ENCODE measurements around the gene VPS4B. TPM values are rescaled to one million over a fixed set of nuclear protein-coding genes. Genes with fewer than 3 reads are reported as not detected.
A peak's percentile ranks its signal among the peaks of the same experiment; 100 is the strongest.

Gene VPS4B
- total RNA-seq, 1 experiment from 2014 or later = 60.2 TPM

DNA sequence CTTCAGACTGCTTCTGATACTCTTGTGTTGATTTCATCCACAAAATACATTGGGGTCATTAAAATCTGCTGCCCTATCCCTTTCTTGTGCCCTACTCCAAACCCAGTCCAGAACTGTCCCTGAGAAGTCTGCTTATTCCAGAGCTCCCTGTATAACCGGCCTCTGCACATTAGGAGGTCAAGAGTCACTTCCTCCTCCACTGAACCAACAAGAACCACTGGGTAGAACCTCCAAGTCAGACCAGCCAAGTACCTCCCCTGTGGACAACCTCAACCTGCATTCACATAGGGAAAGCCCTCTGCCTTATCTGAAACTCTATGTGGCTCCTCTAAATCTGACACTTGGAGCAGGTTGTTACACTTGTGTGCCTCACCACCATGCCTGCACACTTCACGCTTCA is 77.4 kb downstream of the VPS4B start:
- no peak overlapping the region for H3K56ac ChIP-seq (ENCODE audit: insufficient read length, low read depth, low read length)
- no peak overlapping the region for H3K18ac ChIP-seq (ENCODE audit: insufficient read length, low read depth, low read length)
- Mint-ChIP-seq H3K9me3 (no peaks in the 10 kb centered on the region), H3K36me3 (ENCODE audit: insufficient read depth in 1 of 3, low read depth in 3 of 3) (peaks cover 20 to 80% (median 62%) of the 10 kb centered on the region in 3 experiments; a peak in 6 of 7 replicates), H3K27ac (peak overlapping the region in 2 of 3 experiments; percentile 68 to 81; a peak in 4 of 7 replicates), H3K4me1 (peaks cover 12 to 15% of the 10 kb centered on the region in 2 experiments), H3K27me3 (ENCODE audit: low read depth) (no peaks in the 10 kb centered on the region), H3K4me3 (no peak overlapping the region)
- no peaks in the 10 kb centered on the region for H3K9me3 ChIP-seq (ENCODE audit: control insufficient read depth, low read depth, low read length)
- H2BK5ac ChIP-seq (ENCODE audit: insufficient read length, low read length) = no peak overlapping the region
- H4K8ac ChIP-seq (replicated peaks; ENCODE audit: insufficient read length, low read depth, low read length) = no peak overlapping the region
- no CpG with 5 or more reads among the region's 2 CpGs for WGBS (ENCODE audit: extremely low coverage, insufficient read length, low lambda C conversion rate)
- no peak overlapping the region for H2BK120ac ChIP-seq (ENCODE audit: low read depth, low read length, poor library complexity, severe bottlenecking)
- H3K9ac ChIP-seq (ENCODE audit: extremely low read depth, insufficient read length, low read length) = no peak overlapping the region
- DNase-seq = no peak
- no peaks in the 10 kb centered on the region for H3K79me1 ChIP-seq (ENCODE audit: insufficient read depth, low read depth, low read length, poor library complexity, severe bottlenecking)
- H3K23ac ChIP-seq (ENCODE audit: insufficient read length, low read depth, low read length) = no peak overlapping the region
- no peaks in the 10 kb centered on the region for H3K23me2 ChIP-seq (ENCODE audit: insufficient read length, low read depth, low read length, poor library complexity, severe bottlenecking)
- no peaks in the 10 kb centered on the region for H3K79me2 ChIP-seq (ENCODE audit: insufficient read depth, low read length)
- no peak overlapping the region; the same call in 1 of the 2 replicates for H3K14ac ChIP-seq (ENCODE audit: insufficient read depth, low read length)
- H3K4me2 ChIP-seq (ENCODE audit: insufficient read depth, insufficient read length, low read length) = no peak overlapping the region
- H3K27ac ChIP-seq (ENCODE audit: insufficient read length, low read depth, low read length) = no peak overlapping the region
- H2AFZ ChIP-seq (ENCODE audit: low read length) = no peak overlapping the region
- H4K91ac ChIP-seq (ENCODE audit: insufficient read length, low read depth, low read length) = no peak overlapping the region
- no peaks in the 10 kb centered on the region for H3K27me3 ChIP-seq (ENCODE audit: insufficient read depth, low read length)
- H2AK5ac ChIP-seq (ENCODE audit: insufficient read length, low read length) = no peak overlapping the region
- H3T11ph ChIP-seq (ENCODE audit: low read length) = no peak overlapping the region
- H3K4ac ChIP-seq (ENCODE audit: low read depth, low read length) = no peak overlapping the region
- no peak overlapping the region for H4K5ac ChIP-seq (ENCODE audit: insufficient read length, low read depth, low read length)
- H3K4me1 ChIP-seq (ENCODE audit: insufficient read depth, low read length) = no peaks in the 10 kb centered on the region
- no peaks in the 10 kb centered on the region for H4K20me1 ChIP-seq (ENCODE audit: control insufficient read depth, insufficient read depth, insufficient read length)
- TF ChIP-seq, protein P1, sequence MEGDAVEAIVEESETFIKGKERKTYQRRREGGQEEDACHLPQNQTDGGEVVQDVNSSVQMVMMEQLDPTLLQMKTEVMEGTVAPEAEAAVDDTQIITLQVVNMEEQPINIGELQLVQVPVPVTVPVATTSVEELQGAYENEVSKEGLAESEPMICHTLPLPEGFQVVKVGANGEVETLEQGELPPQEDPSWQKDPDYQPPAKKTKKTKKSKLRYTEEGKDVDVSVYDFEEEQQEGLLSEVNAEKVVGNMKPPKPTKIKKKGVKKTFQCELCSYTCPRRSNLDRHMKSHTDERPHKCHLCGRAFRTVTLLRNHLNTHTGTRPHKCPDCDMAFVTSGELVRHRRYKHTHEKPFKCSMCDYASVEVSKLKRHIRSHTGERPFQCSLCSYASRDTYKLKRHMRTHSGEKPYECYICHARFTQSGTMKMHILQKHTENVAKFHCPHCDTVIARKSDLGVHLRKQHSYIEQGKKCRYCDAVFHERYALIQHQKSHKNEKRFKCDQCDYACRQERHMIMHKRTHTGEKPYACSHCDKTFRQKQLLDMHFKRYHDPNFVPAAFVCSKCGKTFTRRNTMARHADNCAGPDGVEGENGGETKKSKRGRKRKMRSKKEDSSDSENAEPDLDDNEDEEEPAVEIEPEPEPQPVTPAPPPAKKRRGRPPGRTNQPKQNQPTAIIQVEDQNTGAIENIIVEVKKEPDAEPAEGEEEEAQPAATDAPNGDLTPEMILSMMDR (conservative IDR thresholded peaks at IDR 0.05) = no peak
- H2BK20ac ChIP-seq (ENCODE audit: low read depth, low read length, poor library complexity, severe bottlenecking) = no peak overlapping the region
- no peak overlapping the region for H2BK15ac ChIP-seq (ENCODE audit: low read depth, low read length)
- H2BK12ac ChIP-seq (ENCODE audit: insufficient read length, low read depth, low read length) = no peak overlapping the region

All from H9 (cell line).